Prostate gland (tissue), 2 donors: ENCODE data around the gene RILP.

Source experiments
- POLR2AphosphoS5 ChIP-seq: sonication (generic); formaldehyde crosslinking; IDR thresholded peaks from one replicate; pipeline ENCODE4 v1.6.1; 2017; ENCODE audit warnings: antibody characterized with exemption
- TF ChIP-seq, protein P1 (sequence below), 4 experiments: fragments of 200-600 bp in 2 of 4; fragments of 450-650 bp in 2 of 4; sonication (generic) in 2 of 4; IDR thresholded peaks; 1 replicate in 3 of 4; 2 replicates in 1 of 4; pipeline ENCODE4 v1.5.1; 2016 to 2019; ENCODE audit warnings: antibody characterized with exemption in 4 of 4, mild to moderate bottlenecking in 2 of 4, moderate library complexity in 2 of 4

DNA sequence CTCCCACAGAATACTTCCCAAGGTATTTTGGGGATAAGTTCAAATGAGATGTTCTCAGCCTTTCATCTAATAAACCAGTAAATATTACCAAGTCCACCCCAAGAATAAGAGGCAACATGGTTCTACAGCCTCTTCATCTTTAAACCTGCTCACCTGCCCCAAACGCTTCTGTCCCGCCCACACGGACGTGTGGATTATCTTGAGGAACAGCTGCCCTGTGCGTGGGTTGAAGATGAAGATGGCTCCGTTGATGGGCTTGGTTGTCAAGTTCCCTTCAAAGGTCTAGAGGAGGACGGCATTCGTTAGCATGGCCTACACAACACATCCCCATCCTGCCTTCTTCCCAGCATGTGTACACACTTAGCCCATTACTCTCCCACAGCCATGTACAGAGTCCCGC lies 8.4 kb upstream of the RILP start:
- no peak for TF ChIP-seq POLR2AphosphoS5
- TF ChIP-seq, protein P1, sequence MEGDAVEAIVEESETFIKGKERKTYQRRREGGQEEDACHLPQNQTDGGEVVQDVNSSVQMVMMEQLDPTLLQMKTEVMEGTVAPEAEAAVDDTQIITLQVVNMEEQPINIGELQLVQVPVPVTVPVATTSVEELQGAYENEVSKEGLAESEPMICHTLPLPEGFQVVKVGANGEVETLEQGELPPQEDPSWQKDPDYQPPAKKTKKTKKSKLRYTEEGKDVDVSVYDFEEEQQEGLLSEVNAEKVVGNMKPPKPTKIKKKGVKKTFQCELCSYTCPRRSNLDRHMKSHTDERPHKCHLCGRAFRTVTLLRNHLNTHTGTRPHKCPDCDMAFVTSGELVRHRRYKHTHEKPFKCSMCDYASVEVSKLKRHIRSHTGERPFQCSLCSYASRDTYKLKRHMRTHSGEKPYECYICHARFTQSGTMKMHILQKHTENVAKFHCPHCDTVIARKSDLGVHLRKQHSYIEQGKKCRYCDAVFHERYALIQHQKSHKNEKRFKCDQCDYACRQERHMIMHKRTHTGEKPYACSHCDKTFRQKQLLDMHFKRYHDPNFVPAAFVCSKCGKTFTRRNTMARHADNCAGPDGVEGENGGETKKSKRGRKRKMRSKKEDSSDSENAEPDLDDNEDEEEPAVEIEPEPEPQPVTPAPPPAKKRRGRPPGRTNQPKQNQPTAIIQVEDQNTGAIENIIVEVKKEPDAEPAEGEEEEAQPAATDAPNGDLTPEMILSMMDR (IDR thresholded peaks at IDR 0.05): no peak
